ENCODE measurements around the gene ZNF786.

GRCh38 chr7:149097088-149097487, 6.6 kb upstream of the ZNF786 start:
- no peak for TF ChIP-seq CTCF (IDR thresholded peaks at IDR 0.05 in 2 of 3, conservative IDR thresholded peaks at IDR 0.05 in 1 of 3; ENCODE audit: borderline replicate concordance in 1 of 3, insufficient read depth in 1 of 3, low read depth in 2 of 3, low read length in 2 of 3)
- no peak for TF ChIP-seq POLR2A (IDR thresholded peaks at IDR 0.05; ENCODE audit: borderline replicate concordance, extremely low read depth, insufficient read depth, insufficient read length)
- TF ChIP-seq ZNF274 (IDR thresholded peaks at IDR 0.05; ENCODE audit: low read depth, low read length): no peak
- no peak for TF ChIP-seq EZH2phosphoT487 (IDR thresholded peaks at IDR 0.05; ENCODE audit: borderline replicate concordance)
- TF ChIP-seq TCF7L2 (IDR thresholded peaks at IDR 0.05; ENCODE audit: borderline replicate concordance, extremely low read depth, insufficient read depth, insufficient read length): no peak
- TF ChIP-seq RAD21 (IDR thresholded peaks at IDR 0.05; ENCODE audit: low read depth): no peak
- TF ChIP-seq CEBPB (IDR thresholded peaks at IDR 0.05; ENCODE audit: low read depth): no peak
- TF ChIP-seq POLR2AphosphoS5 (IDR thresholded peaks at IDR 0.05; ENCODE audit: low read depth, low read length): no peak
- TF ChIP-seq EZH2 (IDR thresholded peaks at IDR 0.05): no peak
- no peak for TF ChIP-seq SIN3A (IDR thresholded peaks at IDR 0.05; ENCODE audit: low read depth)

Measured in HCT116 (cell line).